Measurements from ENCODE around the gene NID1.

DNA sequence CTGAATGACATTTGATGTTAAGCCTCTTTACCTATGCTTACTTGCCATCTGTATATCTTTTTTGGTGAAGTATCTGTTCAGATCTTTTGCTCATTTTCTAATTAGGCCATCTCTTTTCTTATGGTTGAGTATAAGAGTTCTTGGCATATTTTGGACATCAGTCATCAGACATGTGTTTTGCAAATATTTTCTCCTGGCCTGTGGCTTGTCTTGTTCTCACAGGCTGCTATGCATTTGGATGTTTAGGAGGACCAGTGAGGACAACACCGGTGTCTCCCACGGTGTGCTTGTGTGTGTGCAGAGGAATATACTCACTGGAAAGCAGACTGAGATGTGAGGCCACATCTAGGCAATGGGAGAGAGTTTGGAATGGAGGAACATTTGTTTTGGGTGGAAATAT, 111.1 kb downstream of the NID1 start:
- TF ChIP-seq, protein P1, sequence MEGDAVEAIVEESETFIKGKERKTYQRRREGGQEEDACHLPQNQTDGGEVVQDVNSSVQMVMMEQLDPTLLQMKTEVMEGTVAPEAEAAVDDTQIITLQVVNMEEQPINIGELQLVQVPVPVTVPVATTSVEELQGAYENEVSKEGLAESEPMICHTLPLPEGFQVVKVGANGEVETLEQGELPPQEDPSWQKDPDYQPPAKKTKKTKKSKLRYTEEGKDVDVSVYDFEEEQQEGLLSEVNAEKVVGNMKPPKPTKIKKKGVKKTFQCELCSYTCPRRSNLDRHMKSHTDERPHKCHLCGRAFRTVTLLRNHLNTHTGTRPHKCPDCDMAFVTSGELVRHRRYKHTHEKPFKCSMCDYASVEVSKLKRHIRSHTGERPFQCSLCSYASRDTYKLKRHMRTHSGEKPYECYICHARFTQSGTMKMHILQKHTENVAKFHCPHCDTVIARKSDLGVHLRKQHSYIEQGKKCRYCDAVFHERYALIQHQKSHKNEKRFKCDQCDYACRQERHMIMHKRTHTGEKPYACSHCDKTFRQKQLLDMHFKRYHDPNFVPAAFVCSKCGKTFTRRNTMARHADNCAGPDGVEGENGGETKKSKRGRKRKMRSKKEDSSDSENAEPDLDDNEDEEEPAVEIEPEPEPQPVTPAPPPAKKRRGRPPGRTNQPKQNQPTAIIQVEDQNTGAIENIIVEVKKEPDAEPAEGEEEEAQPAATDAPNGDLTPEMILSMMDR (IDR thresholded peaks at IDR 0.05 in 8 of 11, conservative IDR thresholded peaks at IDR 0.05 in 3 of 11), result no peak
- no peak for TF ChIP-seq POLR2A (IDR thresholded peaks at IDR 0.05)
- no peak for TF ChIP-seq POLR2AphosphoS5 (IDR thresholded peaks at IDR 0.05)

Data from spleen (tissue), 7 donors.